Measurements from ENCODE around the gene CDON. TPM values are rescaled to one million over a fixed set of nuclear protein-coding genes. Genes with fewer than 3 reads are reported as not detected.

The CDON gene
- total and polyA plus RNA-seq, 2 donors from 2014 or later, result 0.45 to 4.0 TPM

- DNase-seq, result no peak
- no peak for TF ChIP-seq CTCF (IDR thresholded peaks at IDR 0.05; ENCODE audit: borderline replicate concordance, extremely low read depth, insufficient read depth)
- no peaks in the 10 kb centered on the region for H3K36me3 ChIP-seq (ENCODE audit: control insufficient read depth in 2 of 3, insufficient read depth in 3 of 3, low read length in 3 of 3)
- intact Hi-C loops (cut with DNase I), result no loop called here
- H3K9ac ChIP-seq (ENCODE audit: low read length in 3 of 3), result no peak overlapping the region
- no peak overlapping the region for H3K27ac ChIP-seq (ENCODE audit: low read depth in 2 of 2, low read length in 2 of 2)
- no peak overlapping the region for H3K4me3 ChIP-seq (ENCODE audit: low read length in 3 of 3)
- H3K4me1 ChIP-seq (ENCODE audit: control insufficient read depth in 2 of 3, insufficient read depth in 2 of 3, low read depth in 1 of 3, low read length in 3 of 3), result no peaks in the 10 kb centered on the region
- FAIRE-seq, result no peak
- no peaks in the 10 kb centered on the region for H3K9me3 ChIP-seq (ENCODE audit: control insufficient read depth in 2 of 3, insufficient read depth in 1 of 3, low read length in 3 of 3)
- no peaks in the 10 kb centered on the region for H3K27me3 ChIP-seq (ENCODE audit: control insufficient read depth, insufficient read depth, low read length)
These were observed 53.7 kb downstream of the CDON start for GRCh38 chr11:126008956-126009355.

GRCh38 chr11:126007238-126007637 lies 55.4 kb downstream of the CDON start:
- H3K27me3 ChIP-seq (ENCODE audit: control insufficient read depth, insufficient read depth, low read length), result no peaks in the 10 kb centered on the region

DNA sequence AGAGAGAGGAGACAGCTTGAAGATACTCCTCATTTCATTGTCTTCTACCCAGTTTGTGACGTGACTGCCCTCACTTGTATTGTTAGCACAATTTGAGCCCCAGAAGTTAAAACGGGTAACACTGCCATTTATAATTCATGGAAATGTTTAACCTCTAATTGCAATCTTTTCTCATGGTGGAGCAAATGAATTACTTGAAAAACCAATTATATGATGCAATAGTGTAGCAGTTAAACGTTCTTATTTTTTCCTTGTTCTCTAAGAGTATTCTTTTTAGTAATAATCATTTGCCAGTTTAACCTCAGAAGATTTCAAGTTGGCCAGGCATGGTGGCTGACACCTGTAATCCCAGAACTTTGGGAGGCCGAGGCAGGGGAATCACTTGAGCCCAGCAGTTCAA lies 56.6 kb downstream of the CDON start:
- Histone ChIP-seq H3K4me1 (ENCODE audit: control insufficient read depth in 2 of 3, insufficient read depth in 2 of 3, low read depth in 1 of 3, low read length in 3 of 3) (no peaks in the 10 kb centered on the region), H3K36me3 (ENCODE audit: control insufficient read depth in 2 of 3, insufficient read depth in 3 of 3, low read length in 3 of 3) (no peaks in the 10 kb centered on the region), H3K9me3 (ENCODE audit: control insufficient read depth in 2 of 3, insufficient read depth in 1 of 3, low read length in 3 of 3) (no peaks in the 10 kb centered on the region), H3K4me3 (ENCODE audit: low read length in 3 of 3) (no peak overlapping the region), H3K27ac (ENCODE audit: low read depth in 2 of 2, low read length in 2 of 2) (no peak overlapping the region), H3K27me3 (ENCODE audit: control insufficient read depth, insufficient read depth, low read length) (no peaks in the 10 kb centered on the region), H3K9ac (ENCODE audit: low read length in 3 of 3) (no peak overlapping the region)
- no peak for TF ChIP-seq CTCF (IDR thresholded peaks at IDR 0.05; ENCODE audit: borderline replicate concordance, extremely low read depth, insufficient read depth)
- DNase-seq (no peak), FAIRE-seq (no peak)
- intact Hi-C loops (cut with DNase I), result no loop called here

More at GRCh38 chr11:126007238-126007637, 55.4 kb downstream of the CDON start:
- Histone ChIP-seq H3K9me3 (ENCODE audit: control insufficient read depth in 2 of 3, insufficient read depth in 1 of 3, low read length in 3 of 3) (no peaks in the 10 kb centered on the region), H3K27ac (ENCODE audit: low read depth in 2 of 2, low read length in 2 of 2) (no peak overlapping the region), H3K36me3 (ENCODE audit: control insufficient read depth in 2 of 3, insufficient read depth in 3 of 3, low read length in 3 of 3) (no peaks in the 10 kb centered on the region), H3K4me3 (ENCODE audit: low read length in 3 of 3) (no peak overlapping the region), H3K4me1 (ENCODE audit: control insufficient read depth in 2 of 3, insufficient read depth in 2 of 3, low read depth in 1 of 3, low read length in 3 of 3) (no peaks in the 10 kb centered on the region), H3K9ac (ENCODE audit: low read length in 3 of 3) (no peak overlapping the region)
- no peak for TF ChIP-seq CTCF (IDR thresholded peaks at IDR 0.05; ENCODE audit: borderline replicate concordance, extremely low read depth, insufficient read depth)
- FAIRE-seq (no peak), DNase-seq (peak in 1 of 5 donors; percentile 14)
- intact Hi-C loops (cut with DNase I), result no loop called here

DNA sequence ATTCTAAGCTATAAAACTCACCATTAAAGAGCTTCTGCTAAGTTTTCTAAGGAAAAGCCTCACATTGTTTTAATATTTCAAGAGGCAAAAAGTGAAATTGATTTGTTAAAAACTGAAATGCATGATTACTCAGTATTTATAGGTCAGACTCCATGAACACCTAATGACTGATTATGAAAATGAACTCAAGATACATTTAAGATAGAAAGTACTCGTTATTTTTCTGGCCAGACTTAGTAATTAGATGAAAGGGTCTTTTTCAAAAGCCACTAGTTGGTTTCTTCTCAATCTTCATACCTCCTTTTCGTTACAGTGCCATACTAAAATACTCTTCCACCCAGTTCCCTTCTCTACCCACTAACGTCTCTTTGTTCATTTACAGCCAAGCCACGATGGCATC lies 60.5 kb downstream of the CDON start:
- no peaks in the 10 kb centered on the region for H3K4me1 ChIP-seq (ENCODE audit: control insufficient read depth in 2 of 3, insufficient read depth in 2 of 3, low read depth in 1 of 3, low read length in 3 of 3)
- DNase-seq, result no peak
- no peak overlapping the region for H3K4me3 ChIP-seq (ENCODE audit: low read length in 3 of 3)
- no peak overlapping the region for H3K9ac ChIP-seq (ENCODE audit: low read length in 3 of 3)
- no peaks in the 10 kb centered on the region for H3K36me3 ChIP-seq (ENCODE audit: control insufficient read depth in 2 of 3, insufficient read depth in 3 of 3, low read length in 3 of 3)
- no peak for FAIRE-seq
- no peak for TF ChIP-seq CTCF (IDR thresholded peaks at IDR 0.05; ENCODE audit: borderline replicate concordance, extremely low read depth, insufficient read depth)
- intact Hi-C loops (cut with DNase I), result no loop called here
- H3K27me3 ChIP-seq (ENCODE audit: control insufficient read depth, insufficient read depth, low read length), result no peaks in the 10 kb centered on the region
- no peaks in the 10 kb centered on the region for H3K9me3 ChIP-seq (ENCODE audit: control insufficient read depth in 2 of 3, insufficient read depth in 1 of 3, low read length in 3 of 3)
- no peak overlapping the region for H3K27ac ChIP-seq (ENCODE audit: low read depth in 2 of 2, low read length in 2 of 2)
